GM13976 (cell line): ENCODE measurements around the gene ZCCHC17.

Experiments
- DNase-seq: peaks from one replicate; pipeline ENCODE4 v3.0.0; 2012; ENCODE audit warnings: low spot score
- in situ Hi-C: fragments of 300-500 bp; cut with MboI; formaldehyde crosslinking; loops from one replicate; pipeline ENCODE4 v1.12.0; 2022; ENCODE audit warnings: low sequenced_read_pairs, mixed read lengths, inconsistent platforms; ENCODE audit not compliant: unreplicated experiment
- TF ChIP-seq, protein P1 (sequence below): IDR thresholded peaks from 2 replicates; pipeline ENCODE4 v1.5.1; 2012; ENCODE audit warnings: borderline replicate concordance, mild to moderate bottlenecking; ENCODE audit not compliant: insufficient read depth; ENCODE audit errors: extremely low read depth, missing control alignments, control extremely low read depth

The ZCCHC17 gene

DNA sequence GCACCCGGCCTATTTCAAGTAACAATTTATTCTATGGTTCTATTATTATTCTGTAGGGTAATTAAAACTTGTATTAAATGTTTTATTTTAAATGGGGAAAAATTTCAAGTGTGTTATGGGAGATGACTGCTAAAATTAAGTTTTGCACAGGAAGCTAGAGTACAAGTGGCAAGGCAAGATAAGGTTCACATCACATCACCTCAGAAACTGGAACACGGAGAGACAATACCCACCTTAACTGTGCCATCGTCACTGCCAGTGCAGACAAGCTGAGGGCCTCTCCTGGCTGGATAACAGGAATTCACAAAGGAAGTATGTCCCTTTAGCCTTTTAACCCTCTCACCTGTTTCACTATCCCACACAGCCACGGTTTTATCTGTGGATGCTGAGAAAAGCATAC is 7.8 kb upstream of the ZCCHC17 start:
- DNase-seq = no peak
- TF ChIP-seq, protein P1, sequence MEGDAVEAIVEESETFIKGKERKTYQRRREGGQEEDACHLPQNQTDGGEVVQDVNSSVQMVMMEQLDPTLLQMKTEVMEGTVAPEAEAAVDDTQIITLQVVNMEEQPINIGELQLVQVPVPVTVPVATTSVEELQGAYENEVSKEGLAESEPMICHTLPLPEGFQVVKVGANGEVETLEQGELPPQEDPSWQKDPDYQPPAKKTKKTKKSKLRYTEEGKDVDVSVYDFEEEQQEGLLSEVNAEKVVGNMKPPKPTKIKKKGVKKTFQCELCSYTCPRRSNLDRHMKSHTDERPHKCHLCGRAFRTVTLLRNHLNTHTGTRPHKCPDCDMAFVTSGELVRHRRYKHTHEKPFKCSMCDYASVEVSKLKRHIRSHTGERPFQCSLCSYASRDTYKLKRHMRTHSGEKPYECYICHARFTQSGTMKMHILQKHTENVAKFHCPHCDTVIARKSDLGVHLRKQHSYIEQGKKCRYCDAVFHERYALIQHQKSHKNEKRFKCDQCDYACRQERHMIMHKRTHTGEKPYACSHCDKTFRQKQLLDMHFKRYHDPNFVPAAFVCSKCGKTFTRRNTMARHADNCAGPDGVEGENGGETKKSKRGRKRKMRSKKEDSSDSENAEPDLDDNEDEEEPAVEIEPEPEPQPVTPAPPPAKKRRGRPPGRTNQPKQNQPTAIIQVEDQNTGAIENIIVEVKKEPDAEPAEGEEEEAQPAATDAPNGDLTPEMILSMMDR = no peak
- in situ Hi-C loops = no loop called here

DNA sequence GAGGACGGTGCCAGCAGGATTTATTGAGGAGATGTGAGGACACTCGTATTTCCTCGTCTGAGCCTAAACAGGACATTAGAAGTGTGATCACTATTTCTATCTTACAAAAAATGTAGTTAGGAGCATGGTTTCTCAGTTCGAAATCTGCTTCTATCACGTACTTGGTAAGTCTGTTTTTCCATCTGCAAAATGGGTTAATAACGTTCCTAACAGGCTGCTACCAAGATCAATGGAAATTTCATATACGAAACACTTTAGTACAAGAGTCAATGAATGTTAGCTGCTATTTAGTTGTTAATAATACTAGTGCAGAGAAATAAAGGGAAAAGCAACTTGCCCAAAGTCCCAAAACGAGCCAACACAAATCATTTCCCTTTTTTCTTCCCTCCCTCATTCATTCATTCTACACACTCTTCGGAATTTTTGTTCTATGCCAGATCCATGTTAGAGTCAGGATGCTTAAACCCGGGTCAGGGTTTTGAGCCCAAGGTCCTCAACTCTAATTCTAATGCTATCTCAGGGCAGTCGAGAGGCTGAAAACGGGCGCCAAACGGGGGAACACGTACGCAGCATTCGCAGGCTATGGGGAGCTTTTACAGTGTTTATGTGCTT is 852 bp upstream of the ZCCHC17 start:
- DNase-seq = peak; percentile 46
- in situ Hi-C loops = no loop called here
- TF ChIP-seq, protein P1 = no peak

DNA sequence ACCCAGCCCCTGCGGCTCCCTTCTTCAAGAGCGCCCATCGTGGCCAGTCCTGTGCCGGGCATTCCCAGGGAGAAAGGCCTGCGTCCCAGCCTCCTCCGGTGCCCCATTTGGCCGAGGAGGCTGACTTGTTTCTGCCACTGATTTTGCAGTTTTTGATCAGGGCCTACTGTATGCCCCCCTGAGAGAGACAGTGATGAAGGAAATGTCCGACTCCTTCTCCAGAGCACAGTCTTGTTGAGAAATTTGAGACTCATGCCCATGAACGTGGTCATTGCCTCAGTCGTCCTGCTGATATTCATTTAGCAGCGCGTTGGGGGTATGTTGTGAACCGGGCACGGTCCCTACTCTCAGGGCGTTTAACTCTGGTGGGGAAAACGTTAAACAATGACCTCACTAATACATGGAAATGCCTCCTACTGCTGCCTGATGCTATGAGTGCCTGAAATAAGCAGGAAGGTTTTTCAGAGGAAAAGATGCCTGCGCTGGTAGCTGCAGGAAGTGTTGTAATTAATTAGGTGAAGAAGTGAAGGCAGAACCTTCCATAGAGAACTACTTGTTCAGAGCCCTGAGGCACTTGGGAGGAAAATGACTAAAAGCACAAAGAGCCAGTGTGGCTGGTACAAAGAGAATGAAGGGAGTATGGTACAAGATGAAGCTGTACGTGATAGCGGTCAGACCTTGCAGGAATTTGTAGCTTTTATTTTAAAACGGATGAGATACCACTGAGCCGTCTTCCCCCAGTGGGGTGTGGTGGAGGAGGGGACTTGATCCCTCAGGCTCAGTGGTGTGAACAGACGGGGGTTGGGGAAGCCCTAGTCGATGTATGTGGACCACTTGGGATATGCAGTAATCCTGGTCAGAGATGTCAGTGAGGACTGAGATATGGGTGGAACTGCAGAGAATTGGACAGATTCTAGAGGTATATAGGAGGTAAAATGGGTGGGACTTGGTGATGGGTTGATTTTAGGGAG is 730 bp downstream of the ZCCHC17 start:
- no peak for DNase-seq
- TF ChIP-seq, protein P1 = no peak
- in situ Hi-C loops = no loop called here

DNA sequence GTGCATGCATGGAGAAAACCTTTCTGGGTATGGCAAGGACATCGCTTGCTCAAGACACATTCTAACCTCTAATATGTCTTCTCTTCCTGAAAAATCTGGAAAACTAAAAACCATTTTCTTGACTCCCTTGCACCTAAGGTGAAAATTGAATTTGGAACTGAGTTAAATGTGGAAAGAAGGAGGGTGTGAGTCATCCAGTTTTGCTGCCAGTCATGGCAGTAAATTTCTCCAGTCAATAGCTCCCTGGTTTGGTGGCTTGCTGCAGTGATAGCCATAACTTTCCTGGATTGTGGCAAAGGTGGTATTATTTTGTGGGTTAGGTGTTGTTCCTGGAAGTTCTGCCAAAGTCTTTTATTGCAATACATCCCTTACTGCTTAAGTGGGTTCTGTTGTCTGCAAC is 2.5 kb downstream of the ZCCHC17 start:
- in situ Hi-C loops = no loop called here
- TF ChIP-seq, protein P1 = no peak
- DNase-seq = no peak

DNA sequence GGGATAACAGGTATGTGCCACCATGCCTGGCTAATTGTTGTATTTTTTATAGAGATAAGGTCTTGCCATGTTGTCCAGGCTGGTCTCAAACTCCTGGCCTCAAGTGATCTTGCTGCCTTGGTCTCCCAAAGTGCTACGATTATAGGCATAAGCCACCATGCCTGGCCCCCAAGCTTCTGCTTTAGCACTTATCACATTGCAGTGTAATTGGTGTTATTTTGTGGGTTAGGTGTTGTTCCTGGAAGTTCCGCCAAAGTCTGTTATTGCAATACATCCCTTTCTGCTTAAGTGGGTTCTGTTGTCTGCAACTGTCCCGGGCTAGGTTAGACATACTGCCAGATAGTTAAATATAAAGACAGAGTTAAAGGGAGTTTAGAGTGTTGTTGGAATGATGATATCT is 3.4 kb downstream of the ZCCHC17 start:
- in situ Hi-C loops = no loop called here
- TF ChIP-seq, protein P1 = no peak
- DNase-seq = no peak

DNA sequence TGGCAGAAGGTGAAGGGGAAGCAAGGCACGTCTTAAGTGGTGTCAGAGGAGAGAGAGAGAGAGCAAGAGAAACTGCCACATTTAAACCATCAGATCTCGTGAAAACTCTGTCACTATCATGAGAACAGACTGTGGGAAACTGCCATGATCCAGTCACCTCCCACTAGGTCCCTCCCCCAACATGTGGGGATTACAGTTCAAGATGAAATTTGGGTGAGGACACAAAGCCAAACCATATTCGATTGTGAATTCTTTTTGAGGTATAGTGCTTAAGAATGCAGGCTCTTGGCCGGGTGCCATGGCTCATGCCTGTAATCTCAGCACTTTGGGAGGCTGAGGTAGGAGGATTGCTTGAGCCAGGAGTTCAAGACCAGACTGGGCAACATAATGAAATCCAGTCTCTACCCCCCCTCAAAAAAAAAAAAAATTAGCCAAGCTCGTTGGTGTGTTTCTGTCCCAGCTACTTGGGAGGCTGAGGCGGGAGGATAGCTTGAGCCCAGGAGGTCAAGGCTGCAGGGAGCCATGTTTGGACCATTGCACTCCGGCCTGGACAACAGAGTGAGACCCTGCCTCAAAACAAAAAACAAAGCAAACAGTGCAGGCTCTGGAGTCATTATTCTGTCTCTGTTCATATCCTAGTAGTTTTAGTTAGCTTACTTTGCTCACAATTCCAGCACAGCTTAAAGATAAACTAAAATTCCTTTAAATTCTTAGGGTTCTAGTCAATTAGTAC is 6.0 kb downstream of the ZCCHC17 start:
- DNase-seq = no peak

More for the DNA sequence above, 6.0 kb downstream of the ZCCHC17 start:
- in situ Hi-C loops = no loop called here
- TF ChIP-seq, protein P1 = no peak
